ENCODE measurements around the gene ESRRB. TPM values are rescaled to one million over a fixed set of nuclear protein-coding genes. Genes with fewer than 3 reads are reported as not detected.

Gene ESRRB
- total RNA-seq, 2 donors from 2014 or later = 0.10 to 0.21 TPM

GRCh38 chr14:76499399-76499798 lies 123.5 kb downstream of the ESRRB start:
- intact Hi-C loops (cut with DNase I) = no loop called here
- H3K27ac ChIP-seq = no peak overlapping the region
- no peak for TF ChIP-seq CTCF (IDR thresholded peaks at IDR 0.05)
- DNase-seq = no peak
- H3K9me3 ChIP-seq = no peaks in the 10 kb centered on the region
- no peaks in the 10 kb centered on the region for H3K36me3 ChIP-seq
- H3K4me3 ChIP-seq = no peak overlapping the region
- no peaks in the 10 kb centered on the region for H3K4me1 ChIP-seq
- no peaks in the 10 kb centered on the region for H3K27me3 ChIP-seq
- H3K9ac ChIP-seq (ENCODE audit: low read depth in 2 of 2, low read length in 2 of 2) = no peak overlapping the region

DNA sequence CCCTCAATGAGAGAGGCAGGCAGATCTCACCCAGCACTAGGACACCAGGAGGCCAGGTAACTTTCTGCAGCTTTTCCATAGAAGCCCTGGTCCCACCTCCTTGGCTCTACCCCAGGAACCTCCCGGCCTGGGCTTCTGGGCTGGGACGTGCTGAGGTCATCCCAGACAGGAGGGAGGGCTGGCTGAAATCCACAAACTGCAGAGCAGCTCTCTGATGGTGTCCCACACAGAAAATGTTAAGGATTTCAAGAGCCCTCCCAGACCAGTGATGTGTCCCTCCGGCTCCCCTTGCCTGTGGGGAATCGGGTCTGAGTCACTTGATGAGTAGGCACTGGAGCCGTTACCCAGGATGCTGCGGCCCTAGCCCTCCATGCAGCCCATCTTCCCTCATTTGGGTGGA lies 124.1 kb downstream of the ESRRB start:
- Histone ChIP-seq H3K9ac (ENCODE audit: low read depth in 2 of 2, low read length in 2 of 2) (no peak overlapping the region), H3K27ac (no peak overlapping the region), H3K27me3 (no peaks in the 10 kb centered on the region), H3K4me1 (no peaks in the 10 kb centered on the region), H3K36me3 (no peaks in the 10 kb centered on the region), H3K4me3 (no peak overlapping the region), H3K9me3 (no peaks in the 10 kb centered on the region)
- intact Hi-C loops (cut with DNase I) = no loop called here
- DNase-seq = no peak
- no peak for TF ChIP-seq CTCF (IDR thresholded peaks at IDR 0.05)

GRCh38 chr14:76500480-76500879 lies 124.5 kb downstream of the ESRRB start:
- intact Hi-C loops (cut with DNase I) = no loop called here
- Histone ChIP-seq H3K9ac (ENCODE audit: low read depth in 2 of 2, low read length in 2 of 2) (no peak overlapping the region), H3K36me3 (no peaks in the 10 kb centered on the region), H3K4me3 (no peak overlapping the region), H3K4me1 (no peaks in the 10 kb centered on the region), H3K9me3 (no peaks in the 10 kb centered on the region), H3K27ac (no peak overlapping the region), H3K27me3 (no peaks in the 10 kb centered on the region)
- DNase-seq = no peak
- TF ChIP-seq CTCF (IDR thresholded peaks at IDR 0.05) = no peak

DNA sequence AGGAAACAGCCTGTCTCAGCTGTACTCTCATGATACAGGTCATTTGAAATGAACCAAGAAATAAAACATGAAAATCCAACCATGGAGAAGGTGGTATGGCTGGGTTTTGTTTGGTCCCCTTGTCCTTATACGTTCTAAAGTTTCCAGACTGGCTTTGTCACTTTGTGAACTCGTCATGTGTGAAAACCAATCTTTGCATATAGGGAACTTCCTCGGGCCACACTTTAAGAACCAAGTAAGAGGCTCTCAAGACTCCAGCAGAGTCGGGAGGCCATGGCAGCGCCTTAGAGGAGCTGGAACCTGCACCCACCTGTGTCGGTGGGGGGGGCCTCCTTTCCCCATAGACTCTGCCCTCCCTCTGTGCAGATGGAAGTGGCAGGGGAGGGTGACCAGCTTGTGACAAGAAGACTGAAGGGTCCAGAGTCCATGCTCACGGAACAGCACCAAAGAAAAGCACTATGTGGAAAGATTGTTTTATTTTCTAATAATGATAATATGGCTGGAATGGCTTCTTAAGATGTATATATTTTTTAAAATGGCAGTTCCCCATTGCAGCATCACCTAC lies 125.3 kb downstream of the ESRRB start:
- Histone ChIP-seq H3K27me3 (no peaks in the 10 kb centered on the region), H3K4me3 (no peak overlapping the region), H3K9me3 (no peaks in the 10 kb centered on the region), H3K9ac (ENCODE audit: low read depth in 2 of 2, low read length in 2 of 2) (no peak overlapping the region), H3K27ac (no peak overlapping the region), H3K4me1 (no peaks in the 10 kb centered on the region), H3K36me3 (no peaks in the 10 kb centered on the region)
- no peak for DNase-seq
- no peak for TF ChIP-seq CTCF (IDR thresholded peaks at IDR 0.05)
- intact Hi-C loops (cut with DNase I) = no loop called here

GRCh38 chr14:76502219-76502618 lies 126.3 kb downstream of the ESRRB start:
- intact Hi-C loops (cut with DNase I) = no loop called here
- no peak for DNase-seq
- Histone ChIP-seq H3K27me3 (no peaks in the 10 kb centered on the region), H3K9me3 (no peaks in the 10 kb centered on the region), H3K36me3 (no peaks in the 10 kb centered on the region), H3K4me3 (no peak overlapping the region), H3K9ac (ENCODE audit: low read depth in 2 of 2, low read length in 2 of 2) (no peak overlapping the region), H3K4me1 (no peaks in the 10 kb centered on the region), H3K27ac (no peak overlapping the region)
- no peak for TF ChIP-seq CTCF (IDR thresholded peaks at IDR 0.05)

Data from colonic mucosa (tissue), 4 donors.